IMR-90 (cell line): ENCODE measurements around the gene SPNS2.

Source experiments
- CEBPB ChIP-seq: IDR thresholded peaks from 2 replicates; pipeline ENCODE4 v1.6.1; 2012; ENCODE audit warnings: low read depth, low read length, improper control_type of control experiment
- CTCF ChIP-seq: conservative IDR thresholded peaks from 2 replicates; pipeline ENCODE4 v1.5.1; 2012; ENCODE audit warnings: mild to moderate bottlenecking, low read depth, low read length, improper control_type of control experiment
- FOS ChIP-seq: fragments of 150-350 bp; IDR thresholded peaks from 2 replicates; pipeline ENCODE4 v1.6.1; 2016; ENCODE audit warnings: low read depth, low read length
- MXI1 ChIP-seq: IDR thresholded peaks from 2 replicates; pipeline ENCODE4 v1.6.1; 2012; ENCODE audit warnings: low read depth, mild to moderate bottlenecking, low read length, moderate library complexity, borderline replicate concordance
- POLR2A ChIP-seq: IDR thresholded peaks from 2 replicates; pipeline ENCODE4 v1.6.1; 2012; ENCODE audit warnings: mild to moderate bottlenecking, low read depth, low read length
- RAD21 ChIP-seq: IDR thresholded peaks from 2 replicates; pipeline ENCODE4 v1.6.1; 2012; ENCODE audit warnings: low read length, improper control_type of control experiment

DNA sequence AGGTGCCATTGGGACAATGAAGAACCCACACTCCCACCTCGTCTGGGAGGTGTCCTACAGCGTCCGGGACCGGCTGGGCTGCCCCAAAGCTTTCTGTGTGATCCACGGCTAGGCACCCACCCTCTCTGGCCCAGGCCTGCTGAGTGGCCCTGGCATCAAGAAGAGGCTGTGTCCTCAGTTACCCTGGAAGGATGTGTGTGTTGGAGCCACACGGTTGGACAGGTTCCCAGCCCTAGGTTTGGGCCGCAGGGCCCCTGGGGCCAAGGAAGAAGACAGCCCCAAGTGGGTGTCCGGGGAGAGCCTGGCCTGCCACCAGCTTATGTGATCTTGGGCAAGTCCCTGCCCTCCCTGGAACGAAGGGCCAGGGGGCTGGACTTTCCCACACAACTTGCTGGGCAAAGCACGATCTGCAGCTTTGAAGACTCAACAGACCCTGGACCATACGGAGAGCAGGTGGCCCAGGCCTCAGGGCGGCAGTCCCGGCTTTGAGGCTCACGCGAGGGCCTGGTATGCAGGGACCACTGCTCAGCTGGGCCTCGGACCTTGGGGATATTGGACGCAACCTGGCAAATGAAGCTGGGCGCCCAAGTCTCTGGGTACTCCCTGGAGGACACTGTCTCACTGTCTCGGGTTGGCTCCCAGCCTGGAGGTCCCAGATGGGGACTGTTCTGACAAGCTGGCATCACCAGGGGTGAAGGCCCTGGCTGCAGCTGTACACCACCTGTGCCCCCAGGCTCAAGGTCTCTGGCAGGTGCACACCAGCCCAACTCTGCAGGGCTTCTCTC lies 39.0 kb downstream of the SPNS2 start:
- no peak for TF ChIP-seq POLR2A
- TF ChIP-seq CTCF, result no peak
- no peak for TF ChIP-seq CEBPB
- no peak for TF ChIP-seq FOS
- TF ChIP-seq RAD21, result no peak
- no peak for TF ChIP-seq MXI1
